HG03378 (cell line): ENCODE measurements around the gene DNTTIP2.
"Not testable (repeated sequence)": the region's sequence is repeated elsewhere in the genome, so short reads cannot be mapped to it uniquely, and the experiment has no call there.

Source experiments
- ATAC-seq: cut with Tn5 transposase; IDR thresholded peaks from one replicate; pipeline ENCODE4 v1.9.1; 2021; ENCODE audit warnings: mild to moderate bottlenecking, moderate library complexity; ENCODE audit not compliant: unreplicated experiment

The DNTTIP2 gene

DNA sequence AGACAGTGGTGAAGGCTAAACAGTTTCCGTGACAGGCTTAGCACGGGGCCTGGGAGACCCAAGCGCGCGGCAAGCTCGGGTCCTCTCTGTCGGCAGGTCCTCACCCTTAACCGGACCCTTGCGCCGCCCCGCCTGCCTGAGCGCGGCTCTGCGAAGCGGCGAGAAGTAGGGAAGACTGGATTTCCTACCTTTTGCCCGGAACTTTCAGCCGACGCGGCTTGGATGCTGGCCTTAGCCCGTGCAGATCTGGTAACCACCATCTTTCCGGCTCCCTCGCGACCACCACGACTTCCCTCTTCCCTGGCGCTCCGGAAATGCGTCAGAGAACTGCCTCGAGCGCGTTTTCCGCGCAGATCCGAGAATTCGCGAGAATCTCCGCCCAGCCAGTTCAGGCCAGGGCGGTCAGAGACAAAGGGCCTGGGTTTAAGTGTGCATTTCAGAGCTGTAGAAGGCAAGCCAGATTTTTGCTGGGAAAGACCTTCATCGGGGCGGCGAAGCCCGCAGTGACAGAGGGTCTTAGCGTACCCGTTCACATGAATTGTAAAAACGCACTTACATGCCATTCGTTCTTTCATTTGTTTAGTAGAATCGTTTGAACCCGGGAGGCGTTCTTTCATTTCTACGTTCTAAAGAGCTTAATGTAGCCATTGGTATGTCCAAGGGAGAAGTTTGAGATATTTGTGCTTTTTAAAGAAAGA is at the start of gene DNTTIP2:
TSS of gene DNTTIP2 (minus strand) at position 318 of the 698 bp plus-strand sequence. CDS start at position 260, 58 bp downstream.
- ATAC-seq = peak; percentile 87

DNA sequence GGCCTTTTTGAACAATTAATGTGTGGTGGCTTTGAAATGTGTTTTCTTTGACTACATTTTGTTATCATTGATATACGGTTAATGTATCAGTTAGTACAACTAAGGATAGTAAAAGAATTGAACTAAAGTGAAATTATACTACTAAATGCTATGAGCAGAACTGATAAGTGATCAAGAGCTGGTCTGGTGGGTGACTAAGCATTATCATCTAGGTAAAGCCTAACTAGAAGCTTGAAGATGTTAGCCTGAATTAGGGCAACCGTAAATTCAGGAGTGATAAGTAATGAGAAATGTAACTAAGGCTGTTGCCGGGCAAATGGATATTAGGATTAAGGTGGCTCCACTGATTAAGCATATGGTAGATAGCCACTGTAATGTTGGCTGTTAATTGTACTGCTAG is 46.2 kb upstream of the DNTTIP2 start:
- no peak for ATAC-seq

DNA sequence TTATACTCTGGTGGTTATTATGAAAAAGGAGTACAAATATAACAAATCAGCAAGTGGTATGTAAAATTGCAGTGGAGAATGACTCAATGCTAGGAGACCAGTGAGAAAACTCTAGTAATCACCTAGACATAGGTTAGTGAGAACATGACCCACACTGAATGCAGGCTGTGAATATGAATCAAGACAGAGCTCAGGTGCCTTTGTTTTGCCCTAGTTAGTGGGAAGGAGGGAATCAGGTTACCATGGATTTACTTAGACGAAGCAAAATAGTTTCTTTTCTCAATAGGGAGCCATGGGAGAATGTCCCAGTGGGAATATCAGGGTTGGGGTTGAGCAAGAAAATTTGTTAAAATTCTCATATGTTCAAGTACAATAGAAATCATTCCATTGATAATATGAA is 40.8 kb upstream of the DNTTIP2 start:
- ATAC-seq = no peak

DNA sequence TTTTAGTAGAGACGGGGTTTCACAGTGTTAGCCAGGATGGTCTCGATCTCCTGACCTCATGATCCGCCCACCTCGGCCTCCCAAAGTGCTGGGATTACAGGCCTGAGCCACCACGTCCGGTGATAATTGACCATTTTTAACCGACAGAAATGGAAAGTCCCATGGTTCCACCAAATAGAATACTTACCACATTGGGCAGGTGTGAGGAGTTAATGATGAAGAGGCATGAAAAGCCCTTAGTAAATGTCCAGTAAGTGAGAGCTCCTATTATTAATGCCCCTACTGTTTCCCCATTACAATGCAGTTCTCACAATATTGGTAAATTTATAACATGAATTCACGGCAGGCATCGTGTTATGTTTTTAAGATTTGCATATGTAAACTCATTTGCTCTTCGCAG is 38.3 kb upstream of the DNTTIP2 start:
- no peak for ATAC-seq

GRCh38 chr1:93910880-93911279 is 31.9 kb upstream of the DNTTIP2 start:
- ATAC-seq = not testable (repeated sequence)

DNA sequence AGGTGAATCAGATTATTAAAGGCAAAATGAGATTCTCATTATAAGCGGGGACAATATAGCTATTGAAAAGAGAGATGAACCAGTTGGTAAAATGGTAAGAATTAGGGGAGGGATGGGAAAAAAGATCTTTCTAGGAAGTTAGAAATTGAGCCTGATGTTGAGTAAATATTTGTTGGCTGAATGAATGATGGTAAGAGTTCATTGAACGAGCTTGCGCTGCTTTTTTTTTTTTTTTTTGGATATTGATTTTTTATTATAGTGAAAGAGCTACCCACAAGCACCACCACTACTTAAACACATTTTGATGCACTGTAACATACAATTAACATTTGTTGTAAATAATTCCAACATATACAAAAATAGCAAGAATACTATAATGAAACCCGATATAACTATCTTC is 31.3 kb upstream of the DNTTIP2 start:
- ATAC-seq = no peak

DNA sequence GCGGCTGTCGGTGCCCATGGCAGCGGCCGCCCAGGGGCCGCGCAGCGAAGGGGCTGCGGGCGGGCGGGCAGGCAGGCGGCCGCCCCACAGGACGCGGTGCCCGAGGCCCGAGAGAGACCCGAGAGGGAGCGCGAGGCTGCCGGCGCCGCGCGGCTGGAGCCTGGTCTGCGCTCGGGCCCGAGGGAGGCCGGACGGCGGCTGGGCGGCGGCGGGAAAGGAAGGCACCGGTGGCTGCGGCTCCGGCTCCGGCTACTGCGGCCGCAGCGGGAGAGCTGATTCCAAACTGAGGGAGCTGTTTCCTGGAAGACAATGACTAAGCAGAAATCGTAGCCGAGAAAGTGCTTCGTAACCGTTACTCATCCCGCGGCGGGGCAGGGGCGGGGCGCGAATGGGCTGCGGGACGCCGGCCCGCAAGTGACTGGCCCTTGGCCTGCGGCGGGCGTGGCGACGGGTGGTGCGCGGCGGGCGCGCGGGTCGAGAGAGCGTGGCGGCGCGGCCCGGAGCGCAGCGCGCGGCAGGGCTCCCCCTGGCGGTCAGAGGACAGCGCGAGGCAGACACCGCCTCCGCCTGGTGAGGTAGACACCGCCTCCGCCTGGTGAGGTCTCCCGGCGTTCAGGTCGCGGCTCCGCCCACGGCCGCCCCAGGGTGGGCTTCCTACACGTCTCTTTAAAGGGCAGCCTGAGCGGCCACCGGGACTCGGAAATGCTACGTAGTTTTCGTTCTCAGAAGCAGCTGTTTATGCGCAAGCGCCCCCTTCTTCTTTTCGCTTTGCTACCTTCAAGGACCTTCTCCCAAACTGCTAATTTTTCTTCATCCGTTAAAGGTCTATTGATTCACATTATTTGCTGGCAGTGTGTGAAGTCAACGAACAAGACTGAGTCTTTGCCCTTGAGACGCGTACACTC is 30.4 kb upstream of the DNTTIP2 start, which contains the start of gene GCLM:
TSS of gene GCLM (minus strand) at position 285 of the 905 bp plus-strand sequence. CDS start at position 18, 267 bp downstream.
- ATAC-seq = peak; percentile 90

DNA sequence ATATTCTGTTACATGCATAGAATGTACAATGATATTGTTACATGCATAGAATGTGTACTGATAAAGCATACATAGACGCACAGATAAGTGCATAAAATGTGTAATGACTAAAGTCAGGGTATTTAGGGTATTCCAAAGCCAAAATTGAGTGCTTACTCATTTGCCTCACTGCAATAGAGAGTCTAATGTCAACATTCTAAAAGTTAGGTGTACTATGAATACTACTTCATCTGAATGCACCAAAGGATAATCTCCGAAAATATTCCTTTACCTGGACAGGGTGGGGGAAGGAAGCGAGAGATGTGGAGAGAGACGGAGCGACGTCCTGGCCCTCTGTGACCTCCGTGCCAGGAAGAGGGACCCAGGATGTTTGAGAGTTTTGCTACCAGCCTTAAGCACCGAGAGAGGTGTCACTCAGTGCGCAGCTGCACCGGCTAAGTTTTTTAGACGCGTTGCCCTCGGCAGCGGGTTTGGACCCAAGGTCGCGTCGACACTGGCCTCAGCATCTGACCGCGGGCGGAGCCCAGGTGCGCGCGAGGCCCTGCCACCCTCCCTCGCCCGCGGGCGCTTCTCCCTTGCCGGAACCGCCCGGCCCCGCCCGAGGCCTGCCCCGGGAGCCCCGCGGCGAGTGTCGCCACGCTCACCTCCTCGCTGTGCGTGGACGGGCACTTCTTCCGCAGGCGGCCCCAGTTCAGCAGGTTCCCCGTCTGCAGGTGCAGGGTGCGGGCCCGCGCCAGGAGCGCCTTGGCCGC is 29.6 kb upstream of the DNTTIP2 start:
- peak; percentile 37 for ATAC-seq

- ATAC-seq = no peak
Measured at GRCh38 chr1:93907718-93908117, 28.7 kb upstream of the DNTTIP2 start.

- ATAC-seq = no peak
Measured at GRCh38 chr1:93906480-93906879, 27.5 kb upstream of the DNTTIP2 start.

- no peak for ATAC-seq
Measured at GRCh38 chr1:93905734-93906133, 26.7 kb upstream of the DNTTIP2 start.

GRCh38 chr1:93905051-93905450 is 26.0 kb upstream of the DNTTIP2 start:
- ATAC-seq = no peak

GRCh38 chr1:93904228-93904627 is 25.2 kb upstream of the DNTTIP2 start:
- no peak for ATAC-seq

DNA sequence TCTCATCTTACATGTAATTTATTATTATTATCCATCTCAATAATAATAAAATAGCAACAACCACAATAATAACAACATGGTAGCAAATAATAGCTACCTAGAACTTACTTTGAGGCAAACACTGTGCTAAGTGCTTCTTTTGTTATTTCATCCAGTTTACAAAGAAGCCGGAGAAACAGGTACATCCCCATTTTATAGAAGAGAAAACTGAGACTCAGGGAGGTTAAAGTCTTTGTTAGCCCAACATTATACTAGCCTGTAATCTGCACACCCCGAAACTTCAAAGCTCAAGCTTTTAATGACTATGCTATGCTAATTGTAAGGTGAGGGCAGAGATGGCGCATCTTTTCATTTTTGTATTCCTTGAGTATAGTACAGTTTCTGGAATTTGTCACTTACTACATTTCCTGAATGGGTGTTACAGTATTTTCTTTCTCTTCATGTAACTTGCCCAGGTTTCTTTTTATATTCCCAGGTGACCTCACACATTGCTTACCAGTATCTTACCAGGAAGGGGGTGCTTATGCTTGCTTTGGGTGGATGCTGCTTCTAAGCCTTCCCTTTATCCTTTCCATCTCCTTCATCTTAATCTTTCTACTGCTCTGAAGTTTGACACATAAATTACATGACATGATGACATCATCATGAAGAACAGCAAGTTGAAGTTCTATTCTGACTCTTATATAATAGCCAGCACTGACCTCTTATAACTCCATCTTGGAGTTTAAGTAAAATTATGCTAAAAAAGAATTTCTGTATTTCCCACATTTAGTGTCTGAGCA is 21.9 kb upstream of the DNTTIP2 start:
- no peak for ATAC-seq

DNA sequence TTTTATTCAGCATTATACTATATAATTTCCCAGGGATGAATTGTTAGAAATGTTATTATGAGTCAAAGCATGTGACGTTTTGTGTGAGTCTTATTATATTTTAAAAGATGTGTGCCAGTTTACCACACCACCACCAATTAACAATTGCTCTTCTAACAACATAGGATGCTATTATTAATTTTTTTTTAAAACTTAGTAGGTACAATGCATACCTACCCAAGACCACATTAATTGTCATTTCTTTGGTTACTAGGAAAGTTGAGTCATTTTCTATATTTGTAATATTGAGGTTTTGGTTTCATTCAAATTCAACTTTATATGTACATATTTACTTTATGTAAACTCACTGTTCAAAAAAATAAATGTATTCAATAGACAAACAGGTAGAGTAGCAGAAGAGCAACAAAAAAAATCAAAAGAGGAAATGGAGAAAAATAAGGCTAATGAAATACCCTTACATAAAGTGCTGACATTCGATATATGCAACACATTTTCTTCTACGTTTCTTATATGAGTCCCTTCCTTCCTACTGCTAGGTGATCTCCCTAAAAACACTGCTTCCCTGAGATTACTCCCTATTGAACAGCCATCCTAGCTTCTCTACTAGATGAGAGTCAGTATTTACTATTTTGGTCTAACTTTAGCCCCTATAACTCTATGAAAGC is 20.7 kb upstream of the DNTTIP2 start:
- no peak for ATAC-seq

DNA sequence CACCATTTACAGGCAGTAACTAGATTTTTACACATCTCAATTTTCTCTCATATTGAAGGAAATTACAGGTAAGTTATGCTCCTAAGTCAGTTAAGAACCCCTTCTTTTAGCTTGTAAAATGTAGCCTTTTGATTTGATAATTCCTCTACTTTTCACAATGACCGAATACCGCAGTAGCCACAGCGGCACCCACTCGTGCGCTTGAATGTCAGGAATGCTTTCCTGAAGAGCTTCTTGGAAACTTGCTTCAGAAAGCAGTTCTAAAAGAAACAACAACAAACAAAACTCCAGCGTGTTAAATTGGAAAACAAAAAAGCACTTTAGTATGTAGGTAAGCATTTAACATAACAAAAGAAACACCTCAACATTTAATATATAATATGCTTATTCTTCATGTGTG is 9.9 kb upstream of the DNTTIP2 start:
- no peak for ATAC-seq

- ATAC-seq = no peak
Measured at GRCh38 chr1:93882269-93882668, 3.3 kb upstream of the DNTTIP2 start.

- ATAC-seq = no peak
Measured at GRCh38 chr1:93880731-93881130, 1.7 kb upstream of the DNTTIP2 start.

GRCh38 chr1:93878501-93878888 is 511 bp downstream of the DNTTIP2 start:
- ATAC-seq = peak; percentile 38

GRCh38 chr1:93877529-93877928 is 1.5 kb downstream of the DNTTIP2 start:
- ATAC-seq = no peak
